SK-N-SH treated with all-trans-retinoic acid at 6 μM for 48 hours (cell line): ENCODE results near the gene TNFAIP1.

Source experiments
- GLIS3 ChIP-seq: fragments of 250-450 bp; sonication (Bioruptor Pico); IDR thresholded peaks from 2 replicates; pipeline ENCODE4 v1.5.0; 2020; ENCODE audit warnings: mild to moderate bottlenecking, moderate library complexity
- PPARA ChIP-seq: fragments of 250-450 bp; sonication (Bioruptor Pico); IDR thresholded peaks from 2 replicates; pipeline ENCODE4 v1.5.0; 2020; ENCODE audit warnings: mild to moderate bottlenecking, borderline replicate concordance

GRCh38 chr17:28330671-28331070 is 4.9 kb upstream of the TNFAIP1 start:
- TF ChIP-seq GLIS3 (CRISPR knock-in tag) (no peak), PPARA (no peak)
